HEK293 (cell line): Measurements from ENCODE around the gene OR2V1.

Source experiments
- BCL11A ChIP-seq: fragments of 450-650 bp; formaldehyde crosslinking; IDR thresholded peaks from 2 replicates; pipeline ENCODE4 v1.5.1; 2016; ENCODE audit warnings: low read depth, missing biosample characterization, missing genetic modification characterization
- IKZF3 ChIP-seq: fragments of 450-650 bp; IDR thresholded peaks from 2 replicates; pipeline ENCODE4 v1.5.0; 2018; ENCODE audit warnings: missing biosample characterization, mild to moderate bottlenecking, missing genetic modification characterization, moderate library complexity
- SP2 ChIP-seq: fragments of 450-650 bp; formaldehyde crosslinking; IDR thresholded peaks from 2 replicates; pipeline ENCODE4 v1.5.1; 2016; ENCODE audit warnings: missing biosample characterization, missing genetic modification characterization
- ZBTB17 ChIP-seq: fragments of 450-650 bp; formaldehyde crosslinking; IDR thresholded peaks from 2 replicates; pipeline ENCODE4 v1.5.1; 2016; ENCODE audit warnings: missing biosample characterization, missing genetic modification characterization
- ZFP41 ChIP-seq: fragments of 450-650 bp; formaldehyde crosslinking; IDR thresholded peaks from 2 replicates; pipeline ENCODE4 v1.5.1; 2016; ENCODE audit warnings: missing biosample characterization, missing genetic modification characterization, borderline replicate concordance
- ZNF18 ChIP-seq: fragments of 450-650 bp; formaldehyde crosslinking; IDR thresholded peaks from 2 replicates; pipeline ENCODE4 v1.5.1; 2016; ENCODE audit warnings: missing biosample characterization, missing genetic modification characterization
- ZNF23 ChIP-seq: fragments of 450-650 bp; formaldehyde crosslinking; IDR thresholded peaks from 2 replicates; pipeline ENCODE4 v1.5.1; 2016; ENCODE audit warnings: missing biosample characterization, missing genetic modification characterization, borderline replicate concordance
- ZNF239 ChIP-seq: fragments of 450-650 bp; formaldehyde crosslinking; IDR thresholded peaks from 2 replicates; pipeline ENCODE4 v1.5.1; 2016; ENCODE audit warnings: missing biosample characterization, missing genetic modification characterization
- ZNF274 ChIP-seq, 2 experiments: fragments of 200-500 bp in 1 of 2; fragments of 450-650 bp in 1 of 2; sonication (Bioruptor generic) in 1 of 2; formaldehyde crosslinking in 1 of 2; IDR thresholded peaks; 2 replicates each; pipeline versions ENCODE4 v1.5.1 to v1.6.1; 2014 to 2016; ENCODE audit warnings: borderline replicate concordance in 1 of 2, inconsistent platforms in 1 of 2, low read length in 1 of 2, missing biosample characterization in 1 of 2, missing genetic modification characterization in 1 of 2
- ZNF660 ChIP-seq: fragments of 450-650 bp; IDR thresholded peaks from 2 replicates; pipeline ENCODE4 v1.5.1; 2018; ENCODE audit warnings: missing biosample characterization, mild to moderate bottlenecking, missing genetic modification characterization
- ZNF704 ChIP-seq: fragments of 450-650 bp; formaldehyde crosslinking; IDR thresholded peaks from 2 replicates; pipeline ENCODE4 v1.5.1; 2016; ENCODE audit warnings: missing biosample characterization, missing genetic modification characterization
- TF ChIP-seq, protein P1 (sequence below): fragments of 450-650 bp; formaldehyde crosslinking; IDR thresholded peaks from 2 replicates; pipeline ENCODE4 v1.5.1; 2016; ENCODE audit warnings: missing biosample characterization, missing genetic modification characterization

GRCh38 chr5:181158869-181159268, 27.9 kb upstream of the OR2V1 start:
- TF ChIP-seq, protein P1, sequence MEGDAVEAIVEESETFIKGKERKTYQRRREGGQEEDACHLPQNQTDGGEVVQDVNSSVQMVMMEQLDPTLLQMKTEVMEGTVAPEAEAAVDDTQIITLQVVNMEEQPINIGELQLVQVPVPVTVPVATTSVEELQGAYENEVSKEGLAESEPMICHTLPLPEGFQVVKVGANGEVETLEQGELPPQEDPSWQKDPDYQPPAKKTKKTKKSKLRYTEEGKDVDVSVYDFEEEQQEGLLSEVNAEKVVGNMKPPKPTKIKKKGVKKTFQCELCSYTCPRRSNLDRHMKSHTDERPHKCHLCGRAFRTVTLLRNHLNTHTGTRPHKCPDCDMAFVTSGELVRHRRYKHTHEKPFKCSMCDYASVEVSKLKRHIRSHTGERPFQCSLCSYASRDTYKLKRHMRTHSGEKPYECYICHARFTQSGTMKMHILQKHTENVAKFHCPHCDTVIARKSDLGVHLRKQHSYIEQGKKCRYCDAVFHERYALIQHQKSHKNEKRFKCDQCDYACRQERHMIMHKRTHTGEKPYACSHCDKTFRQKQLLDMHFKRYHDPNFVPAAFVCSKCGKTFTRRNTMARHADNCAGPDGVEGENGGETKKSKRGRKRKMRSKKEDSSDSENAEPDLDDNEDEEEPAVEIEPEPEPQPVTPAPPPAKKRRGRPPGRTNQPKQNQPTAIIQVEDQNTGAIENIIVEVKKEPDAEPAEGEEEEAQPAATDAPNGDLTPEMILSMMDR (tag by site-specific recombination): no peak
- no peak for TF ChIP-seq ZNF274 (IDR thresholded peaks at IDR 0.05; ENCODE audit: low read length)
- no peak for TF ChIP-seq ZNF274 (tag by site-specific recombination; IDR thresholded peaks at IDR 0.05; ENCODE audit: borderline replicate concordance)
- no peak for TF ChIP-seq SP2 (tag by site-specific recombination)
- no peak for TF ChIP-seq ZFP41
- TF ChIP-seq ZNF18: no peak
- TF ChIP-seq ZNF660 (tag by site-specific recombination): no peak
- TF ChIP-seq IKZF3 (tag by site-specific recombination): no peak
- no peak for TF ChIP-seq ZNF704 (tag by site-specific recombination)
- no peak for TF ChIP-seq ZNF239 (tag by site-specific recombination)
- no peak for TF ChIP-seq ZBTB17 (tag by site-specific recombination)
- TF ChIP-seq ZNF23 (tag by site-specific recombination): no peak
- no peak for TF ChIP-seq BCL11A
